Measurements from ENCODE around the gene SSBP3.

DNA sequence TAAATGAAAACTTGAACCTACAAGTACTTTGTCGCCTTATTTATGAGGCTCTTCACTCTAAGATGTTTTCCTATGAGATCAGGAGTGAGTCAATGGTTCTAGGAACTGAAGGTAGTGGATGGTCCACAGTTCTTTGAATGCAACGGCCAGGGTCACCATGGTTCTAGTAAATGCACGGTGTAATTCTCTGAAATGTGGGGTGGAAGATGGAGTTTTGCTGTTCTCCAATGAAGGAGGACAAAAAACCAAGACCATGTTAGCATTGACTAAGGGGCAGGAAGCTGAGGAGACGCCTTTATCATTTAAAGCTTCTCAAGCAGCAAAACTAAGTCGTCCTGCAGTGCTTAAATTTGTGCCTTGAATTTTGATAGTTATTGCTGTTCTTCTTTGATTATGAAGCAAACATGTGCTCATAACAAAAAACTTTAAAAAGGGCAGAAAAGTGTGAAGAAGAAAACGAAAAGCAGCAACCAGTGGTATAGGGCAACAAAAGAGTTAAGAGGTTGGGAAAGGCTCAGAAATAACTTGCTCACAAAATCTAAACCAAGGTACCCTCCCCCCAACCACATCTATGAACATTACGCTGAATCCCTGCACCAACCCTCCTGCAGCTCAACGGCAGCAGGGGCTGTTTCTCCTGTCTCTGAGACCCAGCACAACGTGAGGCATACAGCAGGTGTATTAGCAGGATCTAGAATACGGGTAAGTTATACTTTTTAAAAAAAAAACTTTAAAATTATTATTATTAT is 121.2 kb downstream of the SSBP3 start:
- TF ChIP-seq ZNF8 (CRISPR knock-in tag; IDR thresholded peaks at IDR 0.05) (no peak), ARNTL (CRISPR knock-in tag; IDR thresholded peaks at IDR 0.05; ENCODE audit: borderline replicate concordance, low read depth) (no peak), PPARA (CRISPR knock-in tag; IDR thresholded peaks at IDR 0.05; ENCODE audit: borderline replicate concordance) (no peak), CSDC2 (CRISPR knock-in tag; IDR thresholded peaks at IDR 0.05) (no peak)
- TF ChIP-seq, protein P1, sequence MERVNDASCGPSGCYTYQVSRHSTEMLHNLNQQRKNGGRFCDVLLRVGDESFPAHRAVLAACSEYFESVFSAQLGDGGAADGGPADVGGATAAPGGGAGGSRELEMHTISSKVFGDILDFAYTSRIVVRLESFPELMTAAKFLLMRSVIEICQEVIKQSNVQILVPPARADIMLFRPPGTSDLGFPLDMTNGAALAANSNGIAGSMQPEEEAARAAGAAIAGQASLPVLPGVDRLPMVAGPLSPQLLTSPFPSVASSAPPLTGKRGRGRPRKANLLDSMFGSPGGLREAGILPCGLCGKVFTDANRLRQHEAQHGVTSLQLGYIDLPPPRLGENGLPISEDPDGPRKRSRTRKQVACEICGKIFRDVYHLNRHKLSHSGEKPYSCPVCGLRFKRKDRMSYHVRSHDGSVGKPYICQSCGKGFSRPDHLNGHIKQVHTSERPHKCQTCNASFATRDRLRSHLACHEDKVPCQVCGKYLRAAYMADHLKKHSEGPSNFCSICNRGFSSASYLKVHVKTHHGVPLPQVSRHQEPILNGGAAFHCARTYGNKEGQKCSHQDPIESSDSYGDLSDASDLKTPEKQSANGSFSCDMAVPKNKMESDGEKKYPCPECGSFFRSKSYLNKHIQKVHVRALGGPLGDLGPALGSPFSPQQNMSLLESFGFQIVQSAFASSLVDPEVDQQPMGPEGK (CRISPR knock-in tag; IDR thresholded peaks at IDR 0.05; ENCODE audit: borderline replicate concordance), result no peak

All from SK-N-SH treated with all-trans-retinoic acid at 6 μM for 48 hours (cell line).